SK-N-SH (cell line): ENCODE results near the gene TM7SF3. TPM values are rescaled to one million over a fixed set of nuclear protein-coding genes. Genes with fewer than 3 reads are reported as not detected.

Experiments used
- CTCF ChIA-PET: fragments of 300-600, 350-600 bp; formaldehyde crosslinking; extraction: SDS; loops from one replicate; lab custom pipeline; 2021; lab: Yijun Ruan, JAX
- POLR2A ChIA-PET: fragments of 350-600 bp; sonication (Branson Sonifier 250); formaldehyde crosslinking; extraction: SDS; loops from one replicate; lab custom pipeline; 2020; ENCODE audit warnings: antibody characterized with exemption, inconsistent platforms; lab: Yijun Ruan, JAX
- DNase-seq: peaks from one replicate; pipeline ENCODE4 v3.0.0; 2012
- H2AFZ ChIP-seq: fragments of 200-600 bp; sonication (generic); 2 replicates; pipeline ENCODE4 v1.8.1; 2016; ENCODE audit warnings: antibody characterized with exemption, mild to moderate bottlenecking, low read depth
- H3F3A ChIP-seq: fragments of 200-600 bp; sonication (generic); replicated peaks from 2 replicates; pipeline ENCODE3; 2016; ENCODE audit warnings: antibody characterized with exemption, mild to moderate bottlenecking; ENCODE audit not compliant: insufficient read depth
- H3K27ac ChIP-seq, 2 experiments: fragments of 200-500 bp in 1 of 2; fragments of 200-600 bp in 1 of 2; sonication (Bioruptor generic) in 1 of 2; sonication (generic), shearing (Covaris generic) in 1 of 2; 2 replicates each; pipeline versions ENCODE4 v1.5.1 to v1.6.1; 2014 to 2016; ENCODE audit warnings: low read depth in 2 of 2, inconsistent platforms in 1 of 2, low read length in 1 of 2, mild to moderate bottlenecking in 1 of 2, mixed read lengths in 1 of 2
- H3K27me3 ChIP-seq: fragments of 200-600 bp; sonication (generic), shearing (Covaris generic); 2 replicates; pipeline ENCODE4 v1.6.1; 2016; ENCODE audit warnings: mixed run types; ENCODE audit not compliant: insufficient read depth
- H3K36me3 ChIP-seq, 2 experiments: fragments of 200-500 bp in 1 of 2; fragments of 200-600 bp in 1 of 2; sonication (Bioruptor generic) in 1 of 2; sonication (generic) in 1 of 2; replicated peaks in 1 of 2; 2 replicates each; pipeline versions ENCODE3 to v1.5.1; 2014 to 2016; ENCODE audit warnings: low read length in 1 of 2, mild to moderate bottlenecking in 1 of 2; ENCODE audit not compliant: insufficient read depth in 2 of 2, control insufficient read depth in 1 of 2
- H3K4me1 ChIP-seq, 2 experiments: fragments of 200-500 bp in 1 of 2; fragments of 200-600 bp in 1 of 2; sonication (Bioruptor generic) in 1 of 2; sonication (generic), shearing (Covaris generic) in 1 of 2; 2 replicates each; pipeline versions ENCODE4 v1.5.1 to v1.6.1; 2014 to 2016; ENCODE audit warnings: low read depth in 1 of 2, low read length in 1 of 2, mixed run types in 1 of 2; ENCODE audit not compliant: insufficient read depth in 2 of 2, control insufficient read depth in 1 of 2
- H3K4me2 ChIP-seq: fragments of 200-600 bp; sonication (generic), shearing (Covaris generic); 2 replicates; pipeline ENCODE4 v1.6.1; 2017; ENCODE audit warnings: mixed run types
- H3K4me3 ChIP-seq, 2 experiments: fragments of 200-500 bp in 1 of 2; fragments of 200-600 bp in 1 of 2; sonication (Bioruptor generic) in 1 of 2; sonication (generic), shearing (Covaris generic) in 1 of 2; 2 replicates each; pipeline versions ENCODE4 v1.5.1 to v1.8.1; 2014 to 2016; ENCODE audit warnings: low read depth in 2 of 2, inconsistent platforms in 1 of 2, low read length in 1 of 2, mild to moderate bottlenecking in 1 of 2, mixed read lengths in 1 of 2, moderate library complexity in 1 of 2
- H3K79me2 ChIP-seq: fragments of 200-600 bp; sonication (generic); 2 replicates; pipeline ENCODE4 v1.8.1; 2017; ENCODE audit warnings: mild to moderate bottlenecking; ENCODE audit not compliant: insufficient read depth
- H3K9ac ChIP-seq: fragments of 200-600 bp; sonication (generic); 2 replicates; pipeline ENCODE4 v1.6.1; 2017; ENCODE audit warnings: mixed run types
- H3K9me2 ChIP-seq: fragments of 200-600 bp; sonication (generic); 2 replicates; pipeline ENCODE4 v1.6.1; 2017; ENCODE audit warnings: mixed run types
- H3K9me3 ChIP-seq: fragments of 200-600 bp; sonication (generic); 2 replicates; pipeline ENCODE4 v1.6.1; 2017; ENCODE audit warnings: mixed run types, mild to moderate bottlenecking, moderate library complexity
- H4K20me1 ChIP-seq: fragments of 200-600 bp; sonication (generic); 2 replicates; pipeline ENCODE4 v1.6.1; 2017; ENCODE audit warnings: mild to moderate bottlenecking, mixed run types; ENCODE audit not compliant: insufficient read depth
- FOXM1 ChIP-seq: IDR thresholded peaks from 2 replicates; pipeline ENCODE4 v1.4.0; 2012; ENCODE audit warnings: low read depth, mild to moderate bottlenecking
- GATA2 ChIP-seq: sonication (generic); formaldehyde crosslinking; IDR thresholded peaks from 2 replicates; pipeline ENCODE4 v1.5.0; 2020; ENCODE audit warnings: mild to moderate bottlenecking, missing genetic modification reagents
- RXRA ChIP-seq: IDR thresholded peaks from 2 replicates; pipeline ENCODE4 v1.4.0; 2012; ENCODE audit warnings: low read depth, mild to moderate bottlenecking, borderline replicate concordance
- WGBS: methylation state at CpG from one replicate; pipeline ENCODE4 v1.1.6; 2017; ENCODE audit warnings: low lambda C conversion rate; 5-methylcytosine and 5-hydroxymethylcytosine counted together
- polyA plus RNA-seq, 3 experiments: library from polyadenylated mRNA; depleted of rRNA; stranded (reverse); fragments of >200 nt; gene quantifications; 2 replicates each; pipeline ENCODE4 v1.2.3, GENCODE V29; 2012
- TF ChIP-seq, protein P1 (sequence below): IDR thresholded peaks from 2 replicates; pipeline ENCODE4 v1.6.1; 2012; ENCODE audit warnings: mild to moderate bottlenecking, low read depth, low read length, moderate library complexity
- TF ChIP-seq, protein P2 (sequence below): fragments of 200-600 bp; sonication (generic); IDR thresholded peaks from 2 replicates; pipeline ENCODE4 v1.6.1; 2017; ENCODE audit warnings: antibody characterized with exemption, mild to moderate bottlenecking, moderate library complexity

Gene TM7SF3
- polyA plus RNA-seq, 1 of the 3 experiments (the other 2 are of a cell fraction): 72.1 TPM

GRCh38 chr12:27063250-27063851, 49.2 kb upstream of the TM7SF3 start:
- H3K9ac ChIP-seq: no peak overlapping the region
- H2AFZ ChIP-seq: no peak overlapping the region
- no peaks in the 10 kb centered on the region for H3F3A ChIP-seq
- ChIA-PET POLR2A (no interaction called here), CTCF (interaction anchor here (0.6 kb wide), 1 partner anchor 263 kb away, joined by 3 read pairs; no protein-coding TSS in a partner anchor)
- H3K9me3 ChIP-seq: no peaks in the 10 kb centered on the region
- H3K36me3 ChIP-seq: no peaks in the 10 kb centered on the region
- no peaks in the 10 kb centered on the region for H3K79me2 ChIP-seq
- H3K4me1 ChIP-seq: no peaks in the 10 kb centered on the region
- H3K27me3 ChIP-seq: no peaks in the 10 kb centered on the region
- no peaks in the 10 kb centered on the region for H3K9me2 ChIP-seq
- no peak overlapping the region for H3K4me2 ChIP-seq
- no peak overlapping the region for H3K4me3 ChIP-seq
- H3K27ac ChIP-seq: no peak overlapping the region
- TF ChIP-seq, protein P1, sequence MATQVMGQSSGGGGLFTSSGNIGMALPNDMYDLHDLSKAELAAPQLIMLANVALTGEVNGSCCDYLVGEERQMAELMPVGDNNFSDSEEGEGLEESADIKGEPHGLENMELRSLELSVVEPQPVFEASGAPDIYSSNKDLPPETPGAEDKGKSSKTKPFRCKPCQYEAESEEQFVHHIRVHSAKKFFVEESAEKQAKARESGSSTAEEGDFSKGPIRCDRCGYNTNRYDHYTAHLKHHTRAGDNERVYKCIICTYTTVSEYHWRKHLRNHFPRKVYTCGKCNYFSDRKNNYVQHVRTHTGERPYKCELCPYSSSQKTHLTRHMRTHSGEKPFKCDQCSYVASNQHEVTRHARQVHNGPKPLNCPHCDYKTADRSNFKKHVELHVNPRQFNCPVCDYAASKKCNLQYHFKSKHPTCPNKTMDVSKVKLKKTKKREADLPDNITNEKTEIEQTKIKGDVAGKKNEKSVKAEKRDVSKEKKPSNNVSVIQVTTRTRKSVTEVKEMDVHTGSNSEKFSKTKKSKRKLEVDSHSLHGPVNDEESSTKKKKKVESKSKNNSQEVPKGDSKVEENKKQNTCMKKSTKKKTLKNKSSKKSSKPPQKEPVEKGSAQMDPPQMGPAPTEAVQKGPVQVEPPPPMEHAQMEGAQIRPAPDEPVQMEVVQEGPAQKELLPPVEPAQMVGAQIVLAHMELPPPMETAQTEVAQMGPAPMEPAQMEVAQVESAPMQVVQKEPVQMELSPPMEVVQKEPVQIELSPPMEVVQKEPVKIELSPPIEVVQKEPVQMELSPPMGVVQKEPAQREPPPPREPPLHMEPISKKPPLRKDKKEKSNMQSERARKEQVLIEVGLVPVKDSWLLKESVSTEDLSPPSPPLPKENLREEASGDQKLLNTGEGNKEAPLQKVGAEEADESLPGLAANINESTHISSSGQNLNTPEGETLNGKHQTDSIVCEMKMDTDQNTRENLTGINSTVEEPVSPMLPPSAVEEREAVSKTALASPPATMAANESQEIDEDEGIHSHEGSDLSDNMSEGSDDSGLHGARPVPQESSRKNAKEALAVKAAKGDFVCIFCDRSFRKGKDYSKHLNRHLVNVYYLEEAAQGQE: no peak
- TF ChIP-seq, protein P2, sequence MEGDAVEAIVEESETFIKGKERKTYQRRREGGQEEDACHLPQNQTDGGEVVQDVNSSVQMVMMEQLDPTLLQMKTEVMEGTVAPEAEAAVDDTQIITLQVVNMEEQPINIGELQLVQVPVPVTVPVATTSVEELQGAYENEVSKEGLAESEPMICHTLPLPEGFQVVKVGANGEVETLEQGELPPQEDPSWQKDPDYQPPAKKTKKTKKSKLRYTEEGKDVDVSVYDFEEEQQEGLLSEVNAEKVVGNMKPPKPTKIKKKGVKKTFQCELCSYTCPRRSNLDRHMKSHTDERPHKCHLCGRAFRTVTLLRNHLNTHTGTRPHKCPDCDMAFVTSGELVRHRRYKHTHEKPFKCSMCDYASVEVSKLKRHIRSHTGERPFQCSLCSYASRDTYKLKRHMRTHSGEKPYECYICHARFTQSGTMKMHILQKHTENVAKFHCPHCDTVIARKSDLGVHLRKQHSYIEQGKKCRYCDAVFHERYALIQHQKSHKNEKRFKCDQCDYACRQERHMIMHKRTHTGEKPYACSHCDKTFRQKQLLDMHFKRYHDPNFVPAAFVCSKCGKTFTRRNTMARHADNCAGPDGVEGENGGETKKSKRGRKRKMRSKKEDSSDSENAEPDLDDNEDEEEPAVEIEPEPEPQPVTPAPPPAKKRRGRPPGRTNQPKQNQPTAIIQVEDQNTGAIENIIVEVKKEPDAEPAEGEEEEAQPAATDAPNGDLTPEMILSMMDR: no peak
- no peak for DNase-seq
- H4K20me1 ChIP-seq: no peaks in the 10 kb centered on the region

- H3K4me3 ChIP-seq: no peak overlapping the region
- no peaks in the 10 kb centered on the region for H4K20me1 ChIP-seq
- TF ChIP-seq FOXM1 (no peak), GATA2 (CRISPR knock-in tag) (no peak), RXRA (no peak)
- TF ChIP-seq, all 33 proteins: peak for 0
- no peak overlapping the region for H2AFZ ChIP-seq
- CTCF ChIA-PET: no interaction called here
- whole genome bisulfite sequencing: 74% methylated on average over 3 of the region's 3 CpGs
- POLR2A ChIA-PET: no interaction called here
- no peaks in the 10 kb centered on the region for H3K9me2 ChIP-seq
- H3K79me2 ChIP-seq: no peaks in the 10 kb centered on the region
- H3K27me3 ChIP-seq: no peaks in the 10 kb centered on the region
- no peaks in the 10 kb centered on the region for H3K9me3 ChIP-seq
- H3K9ac ChIP-seq: no peak overlapping the region
- no peak for DNase-seq
- H3K4me2 ChIP-seq: no peak overlapping the region
- no peaks in the 10 kb centered on the region for H3K36me3 ChIP-seq
- H3K27ac ChIP-seq: no peak overlapping the region
- H3K4me1 ChIP-seq: no peaks in the 10 kb centered on the region
- H3F3A ChIP-seq: no peaks in the 10 kb centered on the region
These were observed 47.1 kb upstream of the TM7SF3 start for GRCh38 chr12:27061317-27061716.
